MCF 10A (cell line): ENCODE data around the gene LARP4B. TPM values are rescaled to one million over a fixed set of nuclear protein-coding genes. Genes with fewer than 3 reads are reported as not detected.
A peak's percentile ranks its signal among the peaks of the same experiment; 100 is the strongest.

Experiments
- BruUV-seq: library from RNA; stranded (reverse); fragments of 400-500 nt; replicated peaks from 2 replicates; lab custom pipeline; 2021; lab: Mats Ljungman, UMichigan
- CTCF ChIA-PET: fragments of 300-600 bp; sonication (Branson Sonifier 250); formaldehyde crosslinking; extraction: SDS; loops from one replicate; lab custom pipeline; 2021; ENCODE audit warnings: antibody characterized with exemption, inconsistent platforms; lab: Yijun Ruan, JAX
- POLR2A ChIA-PET: fragments of 300-600, 350-650 bp; sonication (Branson Sonifier 250); formaldehyde crosslinking; extraction: SDS; loops from one replicate; lab custom pipeline; 2020; ENCODE audit warnings: antibody characterized with exemption, inconsistent platforms; lab: Yijun Ruan, JAX
- DNase-seq: peaks from one replicate; pipeline ENCODE4 v3.0.0-alpha.2; 2018; ENCODE audit not compliant: unreplicated experiment
- H3K27ac Mint-ChIP-seq: one replicate; pipeline ENCODE4 v1.8.0; 2022; ENCODE audit warnings: mild to moderate bottlenecking, low read depth, mixed read lengths; ENCODE audit not compliant: unreplicated experiment
- H3K27me3 Mint-ChIP-seq: one replicate; pipeline ENCODE4 v1.8.0; 2022; ENCODE audit warnings: mixed read lengths; ENCODE audit not compliant: insufficient read depth, unreplicated experiment
- H3K36me3 Mint-ChIP-seq: one replicate; pipeline ENCODE4 v1.8.0; 2022; ENCODE audit warnings: mild to moderate bottlenecking, moderate library complexity, mixed read lengths; ENCODE audit not compliant: insufficient read depth, unreplicated experiment
- H3K4me1 Mint-ChIP-seq: one replicate; pipeline ENCODE4 v1.8.0; 2022; ENCODE audit warnings: mixed read lengths; ENCODE audit not compliant: insufficient read depth, unreplicated experiment
- H3K4me3 Mint-ChIP-seq: one replicate; pipeline ENCODE4 v1.8.0; 2022; ENCODE audit warnings: mild to moderate bottlenecking, moderate library complexity, mixed read lengths; ENCODE audit not compliant: unreplicated experiment
- H3K9me3 Mint-ChIP-seq: one replicate; pipeline ENCODE4 v1.8.0; 2022; ENCODE audit warnings: mixed read lengths; ENCODE audit not compliant: unreplicated experiment
- intact Hi-C: fragments of 100-400 bp; cut with micrococcal nuclease; formaldehyde crosslinking; loops from 2 replicates; pipeline ENCODE4 v1.14.1; 2022
- total RNA-seq: library from RNA; stranded (reverse); gene quantifications from 2 replicates; pipeline ENCODE4 v1.2.3, GENCODE V29; 2022
- TF ChIP-seq, protein P1 (sequence below): fragments of 200-600 bp; IDR thresholded peaks from one replicate; pipeline ENCODE4 v1.8.0; 2022; ENCODE audit warnings: antibody characterized with exemption, mild to moderate bottlenecking; ENCODE audit not compliant: unreplicated experiment

LARP4B gene
- total RNA-seq, 1 experiment from 2014 or later: 131 TPM

DNA sequence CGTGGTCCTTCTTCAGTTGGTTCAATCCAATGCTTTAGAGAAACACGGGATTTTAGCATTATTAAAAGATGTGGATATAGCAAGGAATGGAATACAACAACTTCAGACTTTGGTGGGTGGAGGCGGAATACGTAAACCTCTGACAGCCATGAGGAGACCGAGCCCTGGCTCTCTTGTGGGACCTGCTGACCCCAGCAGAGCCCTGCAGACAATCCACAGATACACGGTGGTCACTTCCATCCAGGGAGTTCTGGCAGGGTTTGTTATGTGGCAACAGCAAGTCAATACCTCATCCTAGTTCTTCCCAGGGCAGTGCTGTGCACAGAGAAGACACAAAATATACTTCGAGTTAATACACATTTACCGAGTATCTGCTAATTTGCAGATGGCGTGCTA, 123.5 kb downstream of the LARP4B start:
- no peak for DNase-seq
- no peaks in the 10 kb centered on the region for H3K27me3 Mint-ChIP-seq
- H3K27ac Mint-ChIP-seq: no peak overlapping the region
- no peaks in the 10 kb centered on the region for H3K9me3 Mint-ChIP-seq
- POLR2A ChIA-PET: no interaction called here
- CTCF ChIA-PET: no interaction called here
- TF ChIP-seq, protein P1, sequence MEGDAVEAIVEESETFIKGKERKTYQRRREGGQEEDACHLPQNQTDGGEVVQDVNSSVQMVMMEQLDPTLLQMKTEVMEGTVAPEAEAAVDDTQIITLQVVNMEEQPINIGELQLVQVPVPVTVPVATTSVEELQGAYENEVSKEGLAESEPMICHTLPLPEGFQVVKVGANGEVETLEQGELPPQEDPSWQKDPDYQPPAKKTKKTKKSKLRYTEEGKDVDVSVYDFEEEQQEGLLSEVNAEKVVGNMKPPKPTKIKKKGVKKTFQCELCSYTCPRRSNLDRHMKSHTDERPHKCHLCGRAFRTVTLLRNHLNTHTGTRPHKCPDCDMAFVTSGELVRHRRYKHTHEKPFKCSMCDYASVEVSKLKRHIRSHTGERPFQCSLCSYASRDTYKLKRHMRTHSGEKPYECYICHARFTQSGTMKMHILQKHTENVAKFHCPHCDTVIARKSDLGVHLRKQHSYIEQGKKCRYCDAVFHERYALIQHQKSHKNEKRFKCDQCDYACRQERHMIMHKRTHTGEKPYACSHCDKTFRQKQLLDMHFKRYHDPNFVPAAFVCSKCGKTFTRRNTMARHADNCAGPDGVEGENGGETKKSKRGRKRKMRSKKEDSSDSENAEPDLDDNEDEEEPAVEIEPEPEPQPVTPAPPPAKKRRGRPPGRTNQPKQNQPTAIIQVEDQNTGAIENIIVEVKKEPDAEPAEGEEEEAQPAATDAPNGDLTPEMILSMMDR: no peak
- no peak overlapping the region for H3K4me3 Mint-ChIP-seq
- H3K4me1 Mint-ChIP-seq: no peaks in the 10 kb centered on the region
- H3K36me3 Mint-ChIP-seq: peaks cover 63% of the 10 kb centered on the region
- no TSS peak for BruUV-seq
- intact Hi-C loops: no loop called here

DNA sequence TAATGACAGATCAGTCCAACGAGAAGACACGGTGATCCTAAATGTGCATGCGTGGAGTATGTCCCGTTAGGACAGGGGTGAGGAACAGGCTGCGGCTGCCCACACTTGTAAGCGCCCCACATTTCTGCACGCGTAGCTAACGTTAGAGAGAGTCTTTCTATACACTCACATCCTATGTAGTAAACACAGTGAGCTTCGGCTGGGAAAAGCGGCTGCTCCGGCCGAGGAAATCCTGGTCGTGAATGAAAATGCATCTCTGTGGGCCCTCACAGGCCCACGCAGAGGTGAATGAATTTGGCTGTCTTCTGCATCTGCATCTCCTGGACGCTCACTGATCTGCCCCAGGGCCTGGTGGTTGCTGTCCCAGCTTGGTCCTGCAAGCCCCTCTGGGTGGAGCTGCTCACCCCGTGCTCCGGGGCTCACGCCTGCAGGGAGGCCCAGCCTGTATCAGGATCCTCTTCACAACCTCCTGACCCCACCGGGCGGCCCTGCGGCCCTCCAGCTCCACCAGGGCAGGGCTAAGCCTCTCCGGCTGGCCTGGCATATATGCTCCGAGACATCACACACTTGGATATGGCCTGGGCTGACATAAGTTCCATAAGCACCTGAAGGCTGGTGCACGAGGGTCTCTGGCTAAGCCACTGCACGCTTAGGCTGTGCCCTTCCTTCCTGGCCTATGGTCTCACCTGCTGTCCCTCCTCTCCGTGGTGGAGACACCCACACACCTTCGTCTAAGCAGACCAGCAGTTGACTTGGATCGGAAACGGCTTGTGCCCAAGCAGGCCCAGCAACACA, 124.1 kb downstream of the LARP4B start:
- Mint-ChIP-seq H3K36me3 (peaks cover 63% of the 10 kb centered on the region), H3K4me3 (no peak overlapping the region), H3K9me3 (no peaks in the 10 kb centered on the region), H3K4me1 (no peaks in the 10 kb centered on the region), H3K27ac (peak overlapping the region; percentile 85), H3K27me3 (no peaks in the 10 kb centered on the region)
- no peak for DNase-seq
- ChIA-PET POLR2A (interaction anchor here (0.5 kb wide), 1 partner anchor 231 kb away, joined by 4 read pairs; no protein-coding TSS in a partner anchor), CTCF (no interaction called here)
- intact Hi-C loops: no loop called here
- TF ChIP-seq, protein P1: no peak
- no TSS peak for BruUV-seq

DNA sequence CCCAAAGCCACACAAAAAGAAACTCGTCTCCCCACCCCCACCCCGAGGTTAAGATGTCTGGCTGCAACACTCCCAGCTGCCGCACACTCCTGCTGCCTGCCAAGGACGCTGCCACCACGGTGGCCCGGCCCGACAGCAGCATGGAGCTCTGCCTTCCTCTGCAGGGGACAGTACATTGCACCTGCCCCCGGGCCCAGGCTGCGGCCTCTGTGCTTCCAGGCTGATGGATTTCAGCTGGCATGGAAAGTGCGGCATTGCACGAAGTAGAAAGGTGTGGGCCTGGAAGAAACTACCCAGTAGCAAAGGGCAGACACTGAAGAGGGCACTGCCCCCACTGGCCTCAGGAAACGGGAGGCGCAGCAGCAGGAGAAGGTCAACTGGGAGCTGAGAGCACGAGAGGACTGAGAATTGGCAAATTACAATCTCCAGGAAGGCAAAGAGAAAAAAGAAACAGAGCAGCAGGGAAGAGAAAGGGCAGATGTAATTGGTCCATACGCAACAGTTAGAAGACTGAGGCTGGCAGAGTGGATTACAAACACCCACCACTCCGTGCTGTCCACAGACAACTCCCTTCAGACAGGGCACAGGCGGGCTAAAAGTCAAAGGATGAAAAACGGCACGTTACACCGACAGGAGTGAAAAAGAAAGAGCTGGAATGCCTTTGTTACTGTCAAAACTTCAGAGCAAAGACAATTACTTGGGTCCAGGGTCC, 124.9 kb downstream of the LARP4B start:
- H3K4me3 Mint-ChIP-seq: no peak overlapping the region
- intact Hi-C loops: no loop called here
- CTCF ChIA-PET: no interaction called here

More for the DNA sequence above, 124.9 kb downstream of the LARP4B start:
- Mint-ChIP-seq H3K27me3 (no peaks in the 10 kb centered on the region), H3K36me3 (peaks cover 58% of the 10 kb centered on the region), H3K4me1 (no peaks in the 10 kb centered on the region), H3K27ac (peak overlapping the region; percentile 85), H3K9me3 (no peaks in the 10 kb centered on the region)
- no peak for DNase-seq
- POLR2A ChIA-PET: interaction anchor here (0.5 kb wide), 1 partner anchor 231 kb away, joined by 4 read pairs; no protein-coding TSS in a partner anchor
- TF ChIP-seq, protein P1: no peak
- no TSS peak for BruUV-seq
